ENCODE results near the gene KCNMA1. TPM values are rescaled to one million over a fixed set of nuclear protein-coding genes. Genes with fewer than 3 reads are reported as not detected.

The KCNMA1 gene
- total RNA-seq, 1 experiment from 2014 or later = 0.45 TPM

- Mint-ChIP-seq H3K9me3 (ENCODE audit: low read depth, unreplicated experiment) (no peaks in the 10 kb centered on the region), H3K27me3 (ENCODE audit: unreplicated experiment) (peaks cover 53% of the 10 kb centered on the region), H3K4me1 (ENCODE audit: low read depth, unreplicated experiment) (peaks cover 20% of the 10 kb centered on the region), H3K36me3 (ENCODE audit: insufficient read depth, unreplicated experiment) (no peaks in the 10 kb centered on the region), H3K4me3 (ENCODE audit: low read depth, unreplicated experiment) (no peak overlapping the region), H3K27ac (ENCODE audit: unreplicated experiment) (no peak overlapping the region)
- no peak for DNase-seq
- CTCF ChIA-PET = interaction anchor here (0.6 kb wide), 1 partner anchor 61 kb away, joined by 7 read pairs; no protein-coding TSS in a partner anchor
- intact Hi-C loops (cut with micrococcal nuclease; ENCODE audit: unreplicated experiment) = no loop called here
- BruUV-seq (replicated peaks) = no TSS peak
- no peak for TF ChIP-seq CTCF (IDR thresholded peaks at IDR 0.05; ENCODE audit: unreplicated experiment)
Observed at GRCh38 chr10:77566914-77567566, 70.6 kb downstream of the KCNMA1 start.

DNA sequence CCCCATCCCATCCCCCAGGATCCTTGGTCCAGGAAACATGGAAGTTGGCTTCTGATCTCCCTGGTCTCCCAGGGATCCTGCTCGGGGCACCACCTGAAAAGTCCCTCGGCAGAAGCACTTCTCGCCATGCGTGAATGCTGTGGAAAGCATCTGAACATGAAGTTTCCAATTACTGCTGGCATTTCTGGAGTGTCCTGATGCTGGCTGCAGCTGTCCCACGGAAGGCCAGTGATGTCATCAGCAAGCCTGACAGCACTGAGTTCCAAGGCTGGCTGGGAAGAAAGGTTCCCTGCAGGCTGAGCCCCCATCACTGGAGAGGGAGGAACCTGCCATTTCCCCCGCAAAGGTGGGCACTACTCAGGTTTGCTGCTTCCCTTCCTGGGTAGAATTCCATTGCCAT, 71.4 kb downstream of the KCNMA1 start:
- Mint-ChIP-seq H3K36me3 (ENCODE audit: insufficient read depth, unreplicated experiment) (no peaks in the 10 kb centered on the region), H3K27me3 (ENCODE audit: unreplicated experiment) (peaks cover 54% of the 10 kb centered on the region), H3K4me3 (ENCODE audit: low read depth, unreplicated experiment) (no peak overlapping the region), H3K9me3 (ENCODE audit: low read depth, unreplicated experiment) (no peaks in the 10 kb centered on the region), H3K4me1 (ENCODE audit: low read depth, unreplicated experiment) (peaks cover 20% of the 10 kb centered on the region), H3K27ac (ENCODE audit: unreplicated experiment) (no peak overlapping the region)
- no TSS peak for BruUV-seq (replicated peaks)
- DNase-seq = no peak
- CTCF ChIA-PET = no interaction called here
- intact Hi-C loops (cut with micrococcal nuclease; ENCODE audit: unreplicated experiment) = no loop called here
- TF ChIP-seq CTCF (IDR thresholded peaks at IDR 0.05; ENCODE audit: unreplicated experiment) = no peak

- Mint-ChIP-seq H3K27me3 (ENCODE audit: unreplicated experiment) (peaks cover 54% of the 10 kb centered on the region), H3K27ac (ENCODE audit: unreplicated experiment) (no peak overlapping the region), H3K4me1 (ENCODE audit: low read depth, unreplicated experiment) (peaks cover 20% of the 10 kb centered on the region), H3K4me3 (ENCODE audit: low read depth, unreplicated experiment) (no peak overlapping the region), H3K9me3 (ENCODE audit: low read depth, unreplicated experiment) (no peaks in the 10 kb centered on the region), H3K36me3 (ENCODE audit: insufficient read depth, unreplicated experiment) (no peaks in the 10 kb centered on the region)
- no peak for TF ChIP-seq CTCF (IDR thresholded peaks at IDR 0.05; ENCODE audit: unreplicated experiment)
- no peak for DNase-seq
- intact Hi-C loops (cut with micrococcal nuclease; ENCODE audit: unreplicated experiment) = no loop called here
- CTCF ChIA-PET = no interaction called here
- no TSS peak for BruUV-seq (replicated peaks)
Observed at GRCh38 chr10:77565590-77566023, 72.0 kb downstream of the KCNMA1 start.

GRCh38 chr10:77564731-77565589, 72.6 kb downstream of the KCNMA1 start:
- no peak for TF ChIP-seq CTCF (IDR thresholded peaks at IDR 0.05; ENCODE audit: unreplicated experiment)
- Mint-ChIP-seq H3K36me3 (ENCODE audit: insufficient read depth, unreplicated experiment) (no peaks in the 10 kb centered on the region), H3K4me3 (ENCODE audit: low read depth, unreplicated experiment) (no peak overlapping the region), H3K27me3 (ENCODE audit: unreplicated experiment) (peaks cover 54% of the 10 kb centered on the region), H3K9me3 (ENCODE audit: low read depth, unreplicated experiment) (no peaks in the 10 kb centered on the region), H3K27ac (ENCODE audit: unreplicated experiment) (no peak overlapping the region), H3K4me1 (ENCODE audit: low read depth, unreplicated experiment) (peaks cover 20% of the 10 kb centered on the region)
- CTCF ChIA-PET = interaction anchor here (0.5 kb wide), 1 partner anchor 38 kb away, joined by 5 read pairs; no protein-coding TSS in a partner anchor
- DNase-seq = no peak
- no TSS peak for BruUV-seq (replicated peaks)
- intact Hi-C loops (cut with micrococcal nuclease; ENCODE audit: unreplicated experiment) = no loop called here
